Measurements from ENCODE around the gene FKBP11. TPM values are rescaled to one million over a fixed set of nuclear protein-coding genes. Genes with fewer than 3 reads are reported as not detected.

Gene FKBP11
- total RNA-seq, 2 experiments from 2014 or later = 82.3 to 85.9 TPM

- no peak overlapping the region for H3K27ac ChIP-seq (ENCODE audit: low read depth in 1 of 2, low read length in 2 of 2)
- Mint-ChIP-seq H3K27ac (peak overlapping the region; percentile 46), H3K4me3 (no peak overlapping the region), H3K36me3 (ENCODE audit: low read depth) (peaks cover 42% of the 10 kb centered on the region), H3K4me1 (ENCODE audit: low read depth) (peaks cover 24% of the 10 kb centered on the region), H3K9me3 (no peaks in the 10 kb centered on the region), H3K27me3 (no peaks in the 10 kb centered on the region)
- no peak for TF ChIP-seq CTCF (IDR thresholded peaks at IDR 0.05)
- no peaks in the 10 kb centered on the region for H3K9me3 ChIP-seq (ENCODE audit: control insufficient read depth in 1 of 2, insufficient read depth in 1 of 2, low read length in 2 of 2)
- peaks cover 16% of the 10 kb centered on the region for H3K36me3 ChIP-seq (ENCODE audit: insufficient read depth, low read length)
- ChIA-PET POLR2A (no interaction called here), CTCF (no interaction called here)
- H3K4me3 ChIP-seq (ENCODE audit: low read length) = no peak overlapping the region
- DNase-seq (no peak), ATAC-seq (ENCODE audit: poor library complexity) (no peak)
- no peaks in the 10 kb centered on the region for H3K4me1 ChIP-seq (ENCODE audit: insufficient read depth, low read length)
- intact Hi-C loops (cut with DNase I, micrococcal nuclease) = no loop called here
- H3K27me3 ChIP-seq (ENCODE audit: control insufficient read depth in 1 of 2, insufficient read depth in 2 of 2, low read length in 2 of 2) = no peaks in the 10 kb centered on the region
Measured at GRCh38 chr12:48946205-48946604, 20.9 kb upstream of the FKBP11 start.

GRCh38 chr12:48943221-48943620 is 17.9 kb upstream of the FKBP11 start:
- no peaks in the 10 kb centered on the region for H3K9me3 Mint-ChIP-seq
- DNase-seq (no peak), ATAC-seq (ENCODE audit: poor library complexity) (no peak)
- POLR2A ChIA-PET = no interaction called here
- H3K36me3 Mint-ChIP-seq (ENCODE audit: low read depth) = peaks cover 58% of the 10 kb centered on the region
- H3K27me3 ChIP-seq (ENCODE audit: control insufficient read depth in 1 of 2, insufficient read depth in 2 of 2, low read length in 2 of 2) = no peaks in the 10 kb centered on the region
- TF ChIP-seq CTCF (IDR thresholded peaks at IDR 0.05) = no peak
- peak overlapping the region; percentile 62 for H3K27ac Mint-ChIP-seq
- no peaks in the 10 kb centered on the region for H3K9me3 ChIP-seq (ENCODE audit: control insufficient read depth in 1 of 2, insufficient read depth in 1 of 2, low read length in 2 of 2)
- H3K4me3 ChIP-seq (ENCODE audit: low read length) = no peak overlapping the region
- intact Hi-C loops (cut with DNase I, micrococcal nuclease) = no loop called here
- H3K4me3 Mint-ChIP-seq = no peak overlapping the region
- H3K27ac ChIP-seq (ENCODE audit: low read depth in 1 of 2, low read length in 2 of 2) = no peak overlapping the region
- CTCF ChIA-PET = interaction anchor here (1.7 kb wide), 1 partner anchor 39 kb away, joined by 5 read pairs; a partner anchor contains a TSS
- no peaks in the 10 kb centered on the region for H3K27me3 Mint-ChIP-seq
- H3K36me3 ChIP-seq (ENCODE audit: insufficient read depth, low read length) = peaks cover 41% of the 10 kb centered on the region
- peaks cover 4% of the 10 kb centered on the region for H3K4me1 ChIP-seq (ENCODE audit: insufficient read depth, low read length)
- H3K4me1 Mint-ChIP-seq (ENCODE audit: low read depth) = peaks cover 19% of the 10 kb centered on the region

GRCh38 chr12:48940181-48940580 is 14.9 kb upstream of the FKBP11 start:
- intact Hi-C loops (cut with DNase I, micrococcal nuclease) = no loop called here
- Mint-ChIP-seq H3K36me3 (ENCODE audit: low read depth) (peaks cover 71% of the 10 kb centered on the region), H3K27ac (no peak overlapping the region), H3K27me3 (no peaks in the 10 kb centered on the region), H3K4me1 (ENCODE audit: low read depth) (peaks cover 9% of the 10 kb centered on the region), H3K4me3 (no peak overlapping the region), H3K9me3 (no peaks in the 10 kb centered on the region)
- H3K9me3 ChIP-seq (ENCODE audit: control insufficient read depth in 1 of 2, insufficient read depth in 1 of 2, low read length in 2 of 2) = no peaks in the 10 kb centered on the region
- DNase-seq = peak in 2 of 14 experiments; percentile 48 to 52
- no peak for ATAC-seq (ENCODE audit: poor library complexity)
- no peak overlapping the region for H3K4me3 ChIP-seq (ENCODE audit: low read length)
- H3K27me3 ChIP-seq (ENCODE audit: control insufficient read depth in 1 of 2, insufficient read depth in 2 of 2, low read length in 2 of 2) = no peaks in the 10 kb centered on the region
- H3K4me1 ChIP-seq (ENCODE audit: insufficient read depth, low read length) = peaks cover 22% of the 10 kb centered on the region
- ChIA-PET POLR2A (interaction anchor here (1.8 kb wide), 1 partner anchor 17 kb away, joined by 4 read pairs; the partner anchor contains the start of gene ARF3), CTCF (interaction anchor here (1.5 to 3.0 kb wide), 2 partner anchors 16 to 38 kb away, joined by 7 to 11 read pairs; partner anchors contain the start of gene WNT1)
- no peak for TF ChIP-seq CTCF (IDR thresholded peaks at IDR 0.05)
- peaks cover 49% of the 10 kb centered on the region for H3K36me3 ChIP-seq (ENCODE audit: insufficient read depth, low read length)
- no peak overlapping the region for H3K27ac ChIP-seq (ENCODE audit: low read depth in 1 of 2, low read length in 2 of 2)

Data from CD4-positive, alpha-beta T cell (primary cell).